GM18907 (cell line): ENCODE measurements around the gene GNGT2.
A peak's percentile ranks its signal among the peaks of the same experiment; 100 is the strongest.
"Not testable (repeated sequence)": the region's sequence is repeated elsewhere in the genome, so short reads cannot be mapped to it uniquely, and the experiment has no call there.

ENCODE experiments used
- ATAC-seq: cut with Tn5 transposase; IDR thresholded peaks from one replicate; pipeline ENCODE4 v1.9.1; 2021; ENCODE audit warnings: mild to moderate bottlenecking, moderate library complexity; ENCODE audit not compliant: unreplicated experiment

The GNGT2 gene

GRCh38 chr17:49213399-49213798 is 3.0 kb upstream of the GNGT2 start:
- no peak for ATAC-seq

GRCh38 chr17:49209061-49209571 is 1.3 kb downstream of the GNGT2 start:
- no peak for ATAC-seq

- ATAC-seq = no peak
Measured at GRCh38 chr17:49204516-49204915, 5.9 kb downstream of the GNGT2 start.

- ATAC-seq = no peak
Measured at GRCh38 chr17:49203796-49204195, 6.6 kb downstream of the GNGT2 start.

- no peak for ATAC-seq
Measured at GRCh38 chr17:49201481-49201927, 8.9 kb downstream of the GNGT2 start.

- no peak for ATAC-seq
Measured at GRCh38 chr17:49200423-49201083, 9.8 kb downstream of the GNGT2 start.

GRCh38 chr17:49198211-49198610 is 12.2 kb downstream of the GNGT2 start:
- no peak for ATAC-seq

GRCh38 chr17:49197346-49197998 is 12.9 kb downstream of the GNGT2 start:
- no peak for ATAC-seq

GRCh38 chr17:49196520-49196919 is 13.9 kb downstream of the GNGT2 start:
- no peak for ATAC-seq

- no peak for ATAC-seq
Measured at GRCh38 chr17:49195751-49196150, 14.6 kb downstream of the GNGT2 start.

GRCh38 chr17:49194297-49194607 is 16.1 kb downstream of the GNGT2 start:
- ATAC-seq = no peak

- ATAC-seq = no peak
Measured at GRCh38 chr17:49193513-49194296, 16.7 kb downstream of the GNGT2 start.

- peak; percentile 52 for ATAC-seq
Measured at GRCh38 chr17:49191917-49192741, 18.2 kb downstream of the GNGT2 start.

- ATAC-seq = peak; percentile 14
Measured at GRCh38 chr17:49191409-49191916, 18.9 kb downstream of the GNGT2 start.

GRCh38 chr17:49190932-49191331 is 19.4 kb downstream of the GNGT2 start:
- no peak for ATAC-seq

- ATAC-seq = no peak
Measured at GRCh38 chr17:49187301-49187700, 23.1 kb downstream of the GNGT2 start.

GRCh38 chr17:49185381-49185780 is 25.0 kb downstream of the GNGT2 start:
- not testable (repeated sequence) for ATAC-seq

GRCh38 chr17:49184522-49184921 is 25.9 kb downstream of the GNGT2 start:
- ATAC-seq = not testable (repeated sequence)

- ATAC-seq = no peak
Measured at GRCh38 chr17:49183801-49184200, 26.6 kb downstream of the GNGT2 start.

- ATAC-seq = no peak
Measured at GRCh38 chr17:49183341-49183740, 27.0 kb downstream of the GNGT2 start.
